H1 (cell line): ENCODE results near the gene KRT23. TPM values are rescaled to one million over a fixed set of nuclear protein-coding genes. Genes with fewer than 3 reads are reported as not detected.

Source experiments
- CHD2 ChIP-seq: IDR thresholded peaks from 2 replicates; pipeline ENCODE4 v1.6.1; 2012; ENCODE audit warnings: low read length, improper control_type of control experiment
- polyA plus RNA-seq, 7 experiments: library from polyadenylated mRNA; depleted of rRNA in 3 of 7; stranded (reverse) in 5 of 7; unstranded in 2 of 7; fragments of >200 nt in 5 of 7; fragments of 200-250 nt in 2 of 7; gene quantifications; 1 replicate in 5 of 7; 2 replicates in 1 of 7; 4 replicates in 1 of 7; pipeline versions ENCODE4 v1.2.1 to v1.2.3, GENCODE V29; 2011 to 2013; ENCODE audit warnings: missing spikeins in 2 of 7, mixed read lengths in 2 of 7
- total RNA-seq: library from RNA; stranded (reverse); fragmentation: NEBNext Ultra II Directional; extraction: Animal tissue kit (Norgen Biotek cat#: 25700); gene quantifications from 2 replicates; pipeline ENCODE4 v1.2.1, GENCODE V29; 2021
- TF ChIP-seq, protein P1 (sequence below): IDR thresholded peaks from 2 replicates; pipeline ENCODE4 v1.6.1; 2012; ENCODE audit warnings: inconsistent platforms

The KRT23 gene
- total and polyA plus RNA-seq, 2 of the 8 experiments (the other 6 are each of a cell fraction or from before 2014, with no cell fraction given): not detected

DNA sequence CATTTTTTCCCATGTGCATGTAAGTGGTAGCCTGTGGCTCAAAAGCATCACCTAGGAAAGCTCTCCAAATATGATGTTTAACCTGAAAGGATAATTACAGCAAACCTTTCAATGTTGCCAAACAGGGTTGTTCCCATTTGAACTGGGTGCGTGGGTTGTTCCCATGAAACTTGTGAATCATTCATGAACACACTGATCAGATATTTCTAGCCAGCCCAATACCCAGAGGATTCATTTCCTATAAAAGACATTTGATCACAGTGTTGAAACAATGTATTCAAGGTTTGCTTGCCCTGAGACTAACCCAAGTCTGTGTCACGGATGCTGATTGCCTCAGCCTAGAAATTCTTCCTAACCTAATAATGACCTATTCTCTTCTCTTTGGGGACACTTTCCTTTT lies 16.4 kb upstream of the KRT23 start (continued):
- no peak for TF ChIP-seq CHD2
- TF ChIP-seq, protein P1, sequence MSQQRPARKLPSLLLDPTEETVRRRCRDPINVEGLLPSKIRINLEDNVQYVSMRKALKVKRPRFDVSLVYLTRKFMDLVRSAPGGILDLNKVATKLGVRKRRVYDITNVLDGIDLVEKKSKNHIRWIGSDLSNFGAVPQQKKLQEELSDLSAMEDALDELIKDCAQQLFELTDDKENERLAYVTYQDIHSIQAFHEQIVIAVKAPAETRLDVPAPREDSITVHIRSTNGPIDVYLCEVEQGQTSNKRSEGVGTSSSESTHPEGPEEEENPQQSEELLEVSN: no peak
- TF ChIP-seq, all 59 proteins: peak for 0
